ENCODE results near the gene OPN1MW2. TPM values are rescaled to one million over a fixed set of nuclear protein-coding genes. Genes with fewer than 3 reads are reported as not detected.
"Not testable (repeated sequence)": the region's sequence is repeated elsewhere in the genome, so short reads cannot be mapped to it uniquely, and the experiment has no call there.

The OPN1MW2 gene
- total RNA-seq, 5 donors from 2014 or later (not counting 1 experiment from before 2014, with no cell fraction given) = not detected

DNA sequence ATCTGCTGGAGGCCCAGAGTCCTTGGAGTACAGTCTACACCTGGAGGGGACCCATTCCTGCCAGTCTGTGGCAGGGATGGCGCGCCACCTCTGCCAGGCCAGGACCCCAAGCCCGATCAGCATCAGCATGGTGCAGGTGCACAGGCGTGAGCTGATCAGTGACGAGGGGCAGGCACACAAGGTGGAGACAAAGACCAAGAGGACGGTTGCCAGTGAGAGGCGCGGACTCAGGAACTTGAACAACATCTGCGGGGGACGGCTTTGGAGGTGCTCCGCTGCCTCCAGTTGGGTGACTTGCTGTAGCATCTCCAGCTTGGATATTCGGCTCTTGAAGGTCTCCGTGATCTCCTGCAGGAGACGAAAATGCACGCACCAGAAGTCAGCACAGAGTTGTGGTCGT, 14.1 kb downstream of the OPN1MW2 start:
- H3K4me1 ChIP-seq (ENCODE audit: control insufficient read depth in 1 of 2, extremely low read depth in 1 of 2, insufficient read depth in 2 of 2, low read length in 2 of 2); H3K4me3 Mint-ChIP-seq; H3K4me3 ChIP-seq (ENCODE audit: control insufficient read depth in 1 of 2, extremely low read depth in 1 of 2, low read length in 1 of 2); H3K27me3 Mint-ChIP-seq; H3K4me1 Mint-ChIP-seq; H3K27me3 ChIP-seq (replicated peaks in 1 of 2; ENCODE audit: control insufficient read depth in 2 of 2, extremely low read depth in 1 of 2, insufficient read depth in 2 of 2, low read length in 1 of 2); H3K36me3 Mint-ChIP-seq; POLR2A ChIA-PET; H3K27ac ChIP-seq (ENCODE audit: low read length); H3K9me3 ChIP-seq; ATAC-seq (replicated peaks in 1 of 4); DNase-seq; H3K9me3 Mint-ChIP-seq; H3K36me3 ChIP-seq (ENCODE audit: control insufficient read depth in 2 of 2, extremely low read depth in 1 of 2, insufficient read depth in 1 of 2, low read length in 1 of 2); H3K27ac Mint-ChIP-seq; CTCF ChIA-PET: not testable (repeated sequence)
- WGBS (ENCODE audit: insufficient coverage) = no CpG with 5 or more reads among the region's 16 CpGs

GRCh38 chrX:154238939-154239559, 19.5 kb downstream of the OPN1MW2 start:
- ATAC-seq (replicated peaks in 1 of 4); POLR2A ChIA-PET; CTCF ChIA-PET: not testable (repeated sequence)

GRCh38 chrX:154239982-154240503, 20.5 kb downstream of the OPN1MW2 start:
- H3K9me3 Mint-ChIP-seq; H3K36me3 ChIP-seq (ENCODE audit: control insufficient read depth in 2 of 2, extremely low read depth in 1 of 2, insufficient read depth in 1 of 2, low read length in 1 of 2); H3K27me3 Mint-ChIP-seq; ATAC-seq (replicated peaks in 1 of 4); H3K4me1 ChIP-seq (ENCODE audit: control insufficient read depth in 1 of 2, extremely low read depth in 1 of 2, insufficient read depth in 2 of 2, low read length in 2 of 2); H3K27ac Mint-ChIP-seq; H3K27me3 ChIP-seq (replicated peaks in 1 of 2; ENCODE audit: control insufficient read depth in 2 of 2, extremely low read depth in 1 of 2, insufficient read depth in 2 of 2, low read length in 1 of 2); H3K27ac ChIP-seq (ENCODE audit: low read length); H3K4me1 Mint-ChIP-seq; H3K4me3 ChIP-seq (ENCODE audit: control insufficient read depth in 1 of 2, extremely low read depth in 1 of 2, low read length in 1 of 2); H3K9me3 ChIP-seq; DNase-seq; H3K4me3 Mint-ChIP-seq; H3K36me3 Mint-ChIP-seq; POLR2A ChIA-PET: not testable (repeated sequence)
- 73% methylated on average over 2 of the region's 8 CpGs for WGBS (ENCODE audit: insufficient coverage)
- CTCF ChIA-PET = interaction anchor here in 1 of 2 donors (0.7 kb wide), 1 partner anchor 145 kb away, joined by 3 read pairs; no protein-coding TSS in a partner anchor

More at GRCh38 chrX:154238939-154239559, 19.5 kb downstream of the OPN1MW2 start:
- not testable (repeated sequence) for H3K9me3 ChIP-seq; H3K4me1 ChIP-seq (ENCODE audit: control insufficient read depth in 1 of 2, extremely low read depth in 1 of 2, insufficient read depth in 2 of 2, low read length in 2 of 2); H3K36me3 ChIP-seq (ENCODE audit: control insufficient read depth in 2 of 2, extremely low read depth in 1 of 2, insufficient read depth in 1 of 2, low read length in 1 of 2); H3K4me3 Mint-ChIP-seq; H3K27ac ChIP-seq (ENCODE audit: low read length); H3K27ac Mint-ChIP-seq; H3K36me3 Mint-ChIP-seq; H3K27me3 Mint-ChIP-seq; H3K9me3 Mint-ChIP-seq; H3K4me3 ChIP-seq (ENCODE audit: control insufficient read depth in 1 of 2, extremely low read depth in 1 of 2, low read length in 1 of 2); H3K27me3 ChIP-seq (replicated peaks in 1 of 2; ENCODE audit: control insufficient read depth in 2 of 2, extremely low read depth in 1 of 2, insufficient read depth in 2 of 2, low read length in 1 of 2); DNase-seq; H3K4me1 Mint-ChIP-seq
- no CpG with 5 or more reads among the region's 11 CpGs for WGBS (ENCODE audit: insufficient coverage)

DNA sequence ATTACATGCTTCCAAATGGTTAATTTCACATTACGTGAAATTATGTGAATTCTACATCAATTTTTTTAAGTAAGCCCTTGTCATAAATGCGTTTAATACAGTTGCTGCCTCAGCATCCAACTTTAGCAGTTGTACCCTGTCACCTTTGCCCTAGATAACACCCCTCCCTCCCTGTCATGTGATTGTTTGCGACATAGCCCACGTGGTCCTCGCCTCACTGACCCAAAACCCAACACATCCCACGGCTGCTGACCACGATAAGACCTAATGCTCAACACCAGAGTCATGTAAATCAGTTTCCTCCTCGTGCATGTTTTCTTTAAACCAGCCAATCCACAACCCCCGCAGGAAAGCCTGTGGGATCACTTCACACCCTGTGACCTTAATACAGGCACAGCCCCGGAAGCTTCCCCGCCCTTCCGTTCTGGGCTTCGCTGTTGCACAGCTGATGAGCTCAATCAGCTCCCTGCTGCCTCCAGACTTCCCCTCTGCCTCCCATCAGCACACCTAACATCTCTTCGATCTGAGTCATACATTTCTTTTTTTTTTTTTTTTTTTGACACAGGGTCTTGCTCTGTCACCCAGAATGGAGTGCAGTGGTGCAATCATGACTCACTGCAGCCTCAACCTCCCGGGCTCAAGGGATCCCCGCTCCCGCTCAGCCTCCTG, 28.0 kb downstream of the OPN1MW2 start:
- H3K27ac ChIP-seq (ENCODE audit: low read length); H3K9me3 ChIP-seq; H3K27me3 Mint-ChIP-seq; DNase-seq; H3K36me3 Mint-ChIP-seq; H3K36me3 ChIP-seq (ENCODE audit: control insufficient read depth in 2 of 2, extremely low read depth in 1 of 2, insufficient read depth in 1 of 2, low read length in 1 of 2); H3K27me3 ChIP-seq (replicated peaks in 1 of 2; ENCODE audit: control insufficient read depth in 2 of 2, extremely low read depth in 1 of 2, insufficient read depth in 2 of 2, low read length in 1 of 2); H3K4me3 ChIP-seq (ENCODE audit: control insufficient read depth in 1 of 2, extremely low read depth in 1 of 2, low read length in 1 of 2); CTCF ChIA-PET; H3K4me1 Mint-ChIP-seq; H3K4me1 ChIP-seq (ENCODE audit: control insufficient read depth in 1 of 2, extremely low read depth in 1 of 2, insufficient read depth in 2 of 2, low read length in 2 of 2); H3K9me3 Mint-ChIP-seq; POLR2A ChIA-PET; H3K4me3 Mint-ChIP-seq; H3K27ac Mint-ChIP-seq: not testable (repeated sequence)
- no CpG with 5 or more reads among the region's 17 CpGs for WGBS (ENCODE audit: insufficient coverage)
- ATAC-seq (replicated peaks in 1 of 4) = peak; percentile 95 to 99 (median 98)

GRCh38 chrX:154248076-154248475, 28.5 kb downstream of the OPN1MW2 start:
- H3K4me3 Mint-ChIP-seq; H3K9me3 Mint-ChIP-seq; H3K27ac Mint-ChIP-seq; H3K27me3 ChIP-seq (replicated peaks in 1 of 2; ENCODE audit: control insufficient read depth in 2 of 2, extremely low read depth in 1 of 2, insufficient read depth in 2 of 2, low read length in 1 of 2); H3K4me1 Mint-ChIP-seq; H3K4me3 ChIP-seq (ENCODE audit: control insufficient read depth in 1 of 2, extremely low read depth in 1 of 2, low read length in 1 of 2); DNase-seq; CTCF ChIA-PET; H3K27ac ChIP-seq (ENCODE audit: low read length); H3K27me3 Mint-ChIP-seq; H3K36me3 ChIP-seq (ENCODE audit: control insufficient read depth in 2 of 2, extremely low read depth in 1 of 2, insufficient read depth in 1 of 2, low read length in 1 of 2); H3K36me3 Mint-ChIP-seq; H3K9me3 ChIP-seq; POLR2A ChIA-PET; H3K4me1 ChIP-seq (ENCODE audit: control insufficient read depth in 1 of 2, extremely low read depth in 1 of 2, insufficient read depth in 2 of 2, low read length in 2 of 2): not testable (repeated sequence)
- no CpG with 5 or more reads among the region's 10 CpGs for WGBS (ENCODE audit: insufficient coverage)
- ATAC-seq (replicated peaks in 1 of 4) = peak in 1 of 4 experiments; percentile 0

DNA sequence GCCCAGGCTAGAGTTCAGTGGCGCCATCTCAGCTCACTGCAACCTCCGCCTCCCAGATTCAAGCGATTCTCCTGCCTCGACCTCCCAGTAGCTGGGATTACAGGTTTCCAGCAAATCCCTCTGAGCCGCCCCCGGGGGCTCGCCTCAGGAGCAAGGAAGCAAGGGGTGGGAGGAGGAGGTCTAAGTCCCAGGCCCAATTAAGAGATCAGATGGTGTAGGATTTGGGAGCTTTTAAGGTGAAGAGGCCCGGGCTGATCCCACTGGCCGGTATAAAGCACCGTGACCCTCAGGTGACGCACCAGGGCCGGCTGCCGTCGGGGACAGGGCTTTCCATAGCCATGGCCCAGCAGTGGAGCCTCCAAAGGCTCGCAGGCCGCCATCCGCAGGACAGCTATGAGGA, 37.7 kb downstream of the OPN1MW2 start, which contains the start of gene OPN1MW3:
TSS of gene OPN1MW3 (plus strand) at position 301 of the 400 bp plus-strand sequence. CDS start at position 339, 38 bp downstream.
- DNase-seq; H3K9me3 ChIP-seq; H3K27ac Mint-ChIP-seq; H3K27me3 ChIP-seq (replicated peaks in 1 of 2; ENCODE audit: control insufficient read depth in 2 of 2, extremely low read depth in 1 of 2, insufficient read depth in 2 of 2, low read length in 1 of 2); H3K27me3 Mint-ChIP-seq; H3K9me3 Mint-ChIP-seq; POLR2A ChIA-PET; H3K36me3 ChIP-seq (ENCODE audit: control insufficient read depth in 2 of 2, extremely low read depth in 1 of 2, insufficient read depth in 1 of 2, low read length in 1 of 2); H3K36me3 Mint-ChIP-seq; CTCF ChIA-PET; H3K4me1 Mint-ChIP-seq; H3K4me3 Mint-ChIP-seq; H3K4me1 ChIP-seq (ENCODE audit: control insufficient read depth in 1 of 2, extremely low read depth in 1 of 2, insufficient read depth in 2 of 2, low read length in 2 of 2); H3K27ac ChIP-seq (ENCODE audit: low read length); ATAC-seq (replicated peaks in 1 of 4); H3K4me3 ChIP-seq (ENCODE audit: control insufficient read depth in 1 of 2, extremely low read depth in 1 of 2, low read length in 1 of 2): not testable (repeated sequence)
- WGBS (ENCODE audit: insufficient coverage) = no CpG with 5 or more reads among the region's 17 CpGs

Measured in T-cell (primary cell).